Tibial nerve (tissue), 3 donors: ENCODE results near the gene UAP1.

Experiments
- POLR2A ChIP-seq, 2 donors: fragments of 450-650 bp; IDR thresholded peaks; one replicate each; pipeline ENCODE4 v1.6.1; 2017; ENCODE audit warnings: antibody characterized with exemption in 2 of 2, mild to moderate bottlenecking in 2 of 2, moderate library complexity in 2 of 2
- TF ChIP-seq, protein P1 (sequence below), 5 experiments: fragments of 200-600 bp in 3 of 5; fragments of 450-650 bp in 2 of 5; sonication (generic) in 3 of 5; IDR thresholded peaks; one replicate each; pipeline ENCODE4 v1.5.1; 2016 to 2019; ENCODE audit warnings: antibody characterized with exemption in 5 of 5, mild to moderate bottlenecking in 3 of 5, moderate library complexity in 2 of 5

DNA sequence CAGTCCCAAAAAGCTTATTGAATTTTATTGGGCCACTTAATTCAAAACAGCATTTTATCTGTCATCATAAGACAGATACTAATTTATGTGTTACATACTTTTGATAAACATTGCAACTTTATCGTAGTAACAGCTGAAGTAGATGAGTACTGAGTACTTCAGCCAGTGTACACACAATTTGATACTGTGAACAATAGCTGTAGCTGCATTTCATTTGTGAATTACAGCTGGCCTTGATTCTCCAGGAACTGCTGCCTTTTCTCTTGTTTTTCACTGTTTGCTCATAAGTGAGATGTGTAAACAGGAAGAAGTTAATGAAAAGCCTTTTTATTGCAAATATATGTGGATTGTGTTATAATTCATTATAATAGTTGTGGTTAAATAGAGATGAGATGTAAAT lies 10.2 kb downstream of the UAP1 start:
- TF ChIP-seq, protein P1, sequence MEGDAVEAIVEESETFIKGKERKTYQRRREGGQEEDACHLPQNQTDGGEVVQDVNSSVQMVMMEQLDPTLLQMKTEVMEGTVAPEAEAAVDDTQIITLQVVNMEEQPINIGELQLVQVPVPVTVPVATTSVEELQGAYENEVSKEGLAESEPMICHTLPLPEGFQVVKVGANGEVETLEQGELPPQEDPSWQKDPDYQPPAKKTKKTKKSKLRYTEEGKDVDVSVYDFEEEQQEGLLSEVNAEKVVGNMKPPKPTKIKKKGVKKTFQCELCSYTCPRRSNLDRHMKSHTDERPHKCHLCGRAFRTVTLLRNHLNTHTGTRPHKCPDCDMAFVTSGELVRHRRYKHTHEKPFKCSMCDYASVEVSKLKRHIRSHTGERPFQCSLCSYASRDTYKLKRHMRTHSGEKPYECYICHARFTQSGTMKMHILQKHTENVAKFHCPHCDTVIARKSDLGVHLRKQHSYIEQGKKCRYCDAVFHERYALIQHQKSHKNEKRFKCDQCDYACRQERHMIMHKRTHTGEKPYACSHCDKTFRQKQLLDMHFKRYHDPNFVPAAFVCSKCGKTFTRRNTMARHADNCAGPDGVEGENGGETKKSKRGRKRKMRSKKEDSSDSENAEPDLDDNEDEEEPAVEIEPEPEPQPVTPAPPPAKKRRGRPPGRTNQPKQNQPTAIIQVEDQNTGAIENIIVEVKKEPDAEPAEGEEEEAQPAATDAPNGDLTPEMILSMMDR (IDR thresholded peaks at IDR 0.05), result no peak
- TF ChIP-seq POLR2A (IDR thresholded peaks at IDR 0.05), result no peak
